Stimulated activated CD8-positive, alpha-beta memory T cell treated with anti-CD3 and anti-CD28 coated beads, Interleukin-15, amount 100 ng/mL, for 1 hour (primary cell): Measurements from ENCODE around the gene INPP5A.
"Not testable (repeated sequence)": the region's sequence is repeated elsewhere in the genome, so short reads cannot be mapped to it uniquely, and the experiment has no call there.

Source experiments
- DNase-seq: peaks from one replicate; pipeline ENCODE4 v3.0.0-alpha.2; 2020; ENCODE audit warnings: low read depth

Gene INPP5A

GRCh38 chr10:132825783-132826523, 288.4 kb downstream of the INPP5A start:
- not testable (repeated sequence) for DNase-seq

- no peak for DNase-seq
Measured at GRCh38 chr10:132826524-132827422, 289.2 kb downstream of the INPP5A start.

- no peak for DNase-seq
Measured at GRCh38 chr10:132827423-132827789, 289.8 kb downstream of the INPP5A start.

GRCh38 chr10:132827861-132828539, 290.4 kb downstream of the INPP5A start:
- no peak for DNase-seq

- DNase-seq, result no peak
Measured at GRCh38 chr10:132828681-132829080, 291.1 kb downstream of the INPP5A start.

GRCh38 chr10:132829403-132829802, 291.8 kb downstream of the INPP5A start:
- no peak for DNase-seq

- DNase-seq, result no peak
Measured at GRCh38 chr10:132832186-132832969, 294.8 kb downstream of the INPP5A start.
